Immature natural killer cell (primary cell): Measurements from ENCODE around the gene WNT3. TPM values are rescaled to one million over a fixed set of nuclear protein-coding genes. Genes with fewer than 3 reads are reported as not detected.

Experiments used
- DNase-seq, 3 donors: peaks; one replicate each; pipeline ENCODE4 v3.0.0; 2022; ENCODE audit warnings: mixed read lengths in 1 of 3
- H3K27ac Mint-ChIP-seq, 6 donors: one replicate each; pipeline ENCODE4 v1.8.0; 2020; ENCODE audit warnings: mixed read lengths in 6 of 6, mild to moderate bottlenecking in 5 of 6, inconsistent platforms in 4 of 6, moderate library complexity in 3 of 6
- H3K27me3 Mint-ChIP-seq, 3 donors: one replicate each; pipeline ENCODE4 v1.8.0; 2020 to 2021; ENCODE audit warnings: low read depth in 3 of 3, mild to moderate bottlenecking in 3 of 3, mixed read lengths in 3 of 3, moderate library complexity in 3 of 3, inconsistent platforms in 1 of 3
- H3K36me3 Mint-ChIP-seq, 3 donors: one replicate each; pipeline ENCODE4 v1.8.0; 2020; ENCODE audit warnings: mixed read lengths in 3 of 3, inconsistent platforms in 2 of 3, mild to moderate bottlenecking in 2 of 3
- H3K4me1 Mint-ChIP-seq, 2 donors: one replicate each; pipeline ENCODE4 v1.8.0; 2020; ENCODE audit warnings: inconsistent platforms in 2 of 2, mild to moderate bottlenecking in 2 of 2, mixed read lengths in 2 of 2, moderate library complexity in 1 of 2
- H3K4me3 Mint-ChIP-seq, 5 donors: one replicate each; pipeline ENCODE4 v1.8.0; 2020; ENCODE audit warnings: mild to moderate bottlenecking in 5 of 5, mixed read lengths in 5 of 5, inconsistent platforms in 3 of 5, moderate library complexity in 3 of 5
- H3K9me3 Mint-ChIP-seq, 6 donors: one replicate each; pipeline ENCODE4 v1.8.0; 2020; ENCODE audit warnings: mild to moderate bottlenecking in 6 of 6, mixed read lengths in 6 of 6, inconsistent platforms in 4 of 6, moderate library complexity in 3 of 6
- polyA plus RNA-seq, 3 donors: library from polyadenylated mRNA; unstranded; fragments of 300-500 nt; fragmentation: Illumina TruSeq; gene quantifications; one replicate each; pipeline ENCODE4 v1.2.3, GENCODE V29; 2021

Gene WNT3
- under 1 TPM in 2 of 3 donors, not detected in 1; 0.12 to 0.17 TPM for polyA plus RNA-seq

- peak; percentile 17 to 28 (median 23) for DNase-seq
- Mint-ChIP-seq H3K27me3 (peaks cover 26 to 50% (median 31%) of the 10 kb centered on the region in 3 donors), H3K36me3 (peaks cover 0 to 4% (median 0%) of the 10 kb centered on the region in 3 donors), H3K9me3 (no peaks in the 10 kb centered on the region), H3K27ac (no peak within 1 kb of the TSS), H3K4me3 (peak within 1 kb of the TSS; percentile 72 to 85 (median 82)), H3K4me1 (peaks cover 12 to 13% of the 10 kb centered on the region in 2 donors)
Observed at GRCh38 chr17:46818316-46818928, at the start of gene WNT3. WNT3 (minus strand) TSS chr17:46818692; CDS start chr17:46818597, 95 bp downstream.

- Mint-ChIP-seq H3K36me3 (no peaks in the 10 kb centered on the region), H3K27me3 (peaks cover 0 to 12% (median 5%) of the 10 kb centered on the region in 3 donors), H3K4me3 (no peak overlapping the region), H3K27ac (no peak overlapping the region), H3K9me3 (no peaks in the 10 kb centered on the region), H3K4me1 (peaks cover 3 to 7% of the 10 kb centered on the region in 2 donors)
- DNase-seq = no peak
Observed at GRCh38 chr17:46866747-46867146, 48.3 kb upstream of the WNT3 start.

GRCh38 chr17:46866325-46866724 is 47.8 kb upstream of the WNT3 start:
- no peak overlapping the region for H3K4me3 Mint-ChIP-seq
- peaks cover 0 to 12% (median 5%) of the 10 kb centered on the region in 3 donors for H3K27me3 Mint-ChIP-seq
- H3K4me1 Mint-ChIP-seq = peaks cover 3 to 7% of the 10 kb centered on the region in 2 donors
- H3K27ac Mint-ChIP-seq = no peak overlapping the region
- DNase-seq = no peak
- H3K36me3 Mint-ChIP-seq = no peaks in the 10 kb centered on the region
- no peaks in the 10 kb centered on the region for H3K9me3 Mint-ChIP-seq

GRCh38 chr17:46865100-46865499 is 46.6 kb upstream of the WNT3 start:
- Mint-ChIP-seq H3K4me3 (no peak overlapping the region), H3K36me3 (no peaks in the 10 kb centered on the region), H3K27ac (no peak overlapping the region), H3K4me1 (peaks cover 3 to 7% of the 10 kb centered on the region in 2 donors), H3K27me3 (peaks cover 0 to 12% (median 5%) of the 10 kb centered on the region in 3 donors), H3K9me3 (no peaks in the 10 kb centered on the region)
- DNase-seq = peak in 1 of 3 donors; percentile 12

GRCh38 chr17:46863383-46864121 is 45.1 kb upstream of the WNT3 start:
- H3K4me1 Mint-ChIP-seq = peaks cover 3 to 7% of the 10 kb centered on the region in 2 donors
- no peak overlapping the region for H3K27ac Mint-ChIP-seq
- H3K27me3 Mint-ChIP-seq = peaks cover 0 to 12% (median 5%) of the 10 kb centered on the region in 3 donors
- no peaks in the 10 kb centered on the region for H3K36me3 Mint-ChIP-seq
- DNase-seq = no peak
- no peaks in the 10 kb centered on the region for H3K9me3 Mint-ChIP-seq
- no peak overlapping the region for H3K4me3 Mint-ChIP-seq

- Mint-ChIP-seq H3K4me1 (peaks cover 3 to 7% of the 10 kb centered on the region in 2 donors), H3K27me3 (peaks cover under 1 to 12% (median 5%) of the 10 kb centered on the region in 3 donors), H3K36me3 (no peaks in the 10 kb centered on the region), H3K9me3 (no peaks in the 10 kb centered on the region), H3K4me3 (no peak overlapping the region), H3K27ac (no peak overlapping the region)
- DNase-seq = no peak
Observed at GRCh38 chr17:46862949-46863348, 44.5 kb upstream of the WNT3 start.

GRCh38 chr17:46859996-46860395 is 41.5 kb upstream of the WNT3 start:
- Mint-ChIP-seq H3K36me3 (no peaks in the 10 kb centered on the region), H3K4me1 (peaks cover 2 to 5% of the 10 kb centered on the region in 2 donors), H3K27me3 (peaks cover 6 to 19% (median 8%) of the 10 kb centered on the region in 3 donors), H3K9me3 (no peaks in the 10 kb centered on the region), H3K4me3 (no peak overlapping the region), H3K27ac (no peak overlapping the region)
- DNase-seq = no peak

GRCh38 chr17:46857600-46857999 is 39.1 kb upstream of the WNT3 start:
- Mint-ChIP-seq H3K9me3 (no peaks in the 10 kb centered on the region), H3K36me3 (no peaks in the 10 kb centered on the region), H3K4me1 (peaks cover 0 to 3% of the 10 kb centered on the region in 2 donors), H3K27ac (no peak overlapping the region), H3K27me3 (peaks cover 6 to 25% (median 14%) of the 10 kb centered on the region in 3 donors), H3K4me3 (no peak overlapping the region)
- no peak for DNase-seq

- peaks cover 0 to 17% of the 10 kb centered on the region in 2 donors for H3K4me1 Mint-ChIP-seq
- H3K9me3 Mint-ChIP-seq = no peaks in the 10 kb centered on the region
- no peak overlapping the region for H3K27ac Mint-ChIP-seq
- H3K27me3 Mint-ChIP-seq = peaks cover 11 to 42% (median 16%) of the 10 kb centered on the region in 3 donors
- no peak for DNase-seq
- no peak overlapping the region for H3K4me3 Mint-ChIP-seq
- H3K36me3 Mint-ChIP-seq = no peaks in the 10 kb centered on the region
Observed at GRCh38 chr17:46854948-46855347, 36.5 kb upstream of the WNT3 start.

- no peak overlapping the region for H3K27ac Mint-ChIP-seq
- no peak for DNase-seq
Observed at GRCh38 chr17:46854515-46854914, 36.0 kb upstream of the WNT3 start.

GRCh38 chr17:46853896-46854444 is 35.5 kb upstream of the WNT3 start:
- no peak overlapping the region for H3K4me3 Mint-ChIP-seq
- H3K4me1 Mint-ChIP-seq = peaks cover 0 to 17% of the 10 kb centered on the region in 2 donors
- DNase-seq = no peak
- H3K27me3 Mint-ChIP-seq = peaks cover 16 to 47% (median 22%) of the 10 kb centered on the region in 3 donors
- H3K9me3 Mint-ChIP-seq = no peaks in the 10 kb centered on the region
- H3K36me3 Mint-ChIP-seq = no peaks in the 10 kb centered on the region
- no peak overlapping the region for H3K27ac Mint-ChIP-seq

More at GRCh38 chr17:46854515-46854914, 36.0 kb upstream of the WNT3 start:
- no peak overlapping the region for H3K4me3 Mint-ChIP-seq
- H3K36me3 Mint-ChIP-seq = no peaks in the 10 kb centered on the region
- no peaks in the 10 kb centered on the region for H3K9me3 Mint-ChIP-seq
- H3K27me3 Mint-ChIP-seq = peaks cover 14 to 44% (median 18%) of the 10 kb centered on the region in 3 donors
- peaks cover 0 to 17% of the 10 kb centered on the region in 2 donors for H3K4me1 Mint-ChIP-seq

- H3K27ac Mint-ChIP-seq = no peak within 1 kb of the TSS
- DNase-seq = no peak
- H3K9me3 Mint-ChIP-seq = peaks cover 0 to 2% (median 0%) of the 10 kb centered on the region in 6 donors
- peaks cover 14 to 60% (median 24%) of the 10 kb centered on the region in 3 donors for H3K27me3 Mint-ChIP-seq
- H3K36me3 Mint-ChIP-seq = no peaks in the 10 kb centered on the region
- peak within 1 kb of the TSS; percentile 20 to 61 (median 48) for H3K4me3 Mint-ChIP-seq
- H3K4me1 Mint-ChIP-seq = peaks cover 0 to 17% of the 10 kb centered on the region in 2 donors
Observed at GRCh38 chr17:46851029-46851741, 32.7 kb upstream of the WNT3 start, which contains the start of gene WNT9B. WNT9B (plus strand) TSS chr17:46851583; CDS start chr17:46851639, 56 bp downstream.

GRCh38 chr17:46850688-46851028 is 32.2 kb upstream of the WNT3 start:
- peaks cover 0 to 2% (median 0%) of the 10 kb centered on the region in 6 donors for H3K9me3 Mint-ChIP-seq
- peaks cover 14 to 61% (median 24%) of the 10 kb centered on the region in 3 donors for H3K27me3 Mint-ChIP-seq
- H3K36me3 Mint-ChIP-seq = no peaks in the 10 kb centered on the region
- DNase-seq = no peak
- no peak overlapping the region for H3K27ac Mint-ChIP-seq
- H3K4me1 Mint-ChIP-seq = peaks cover 0 to 17% of the 10 kb centered on the region in 2 donors
- H3K4me3 Mint-ChIP-seq = peak overlapping the region in 4 of 5 donors; percentile 6 to 48 (median 34)
